ENCODE data around the gene ACSL5.
"Not testable (repeated sequence)": the region's sequence is repeated elsewhere in the genome, so short reads cannot be mapped to it uniquely, and the experiment has no call there.

Gene ACSL5

GRCh38 chr10:112349521-112350085, 24.3 kb upstream of the ACSL5 start:
- DNase-seq (ENCODE audit: low read depth in 2 of 2): no peak

GRCh38 chr10:112351146-112351545, 22.8 kb upstream of the ACSL5 start:
- no peak for DNase-seq (ENCODE audit: low read depth in 2 of 2)

GRCh38 chr10:112352044-112352443, 21.9 kb upstream of the ACSL5 start:
- DNase-seq (ENCODE audit: low read depth in 2 of 2): no peak

- DNase-seq (ENCODE audit: low read depth in 2 of 2): no peak
Observed at GRCh38 chr10:112353046-112353445, 20.9 kb upstream of the ACSL5 start.

GRCh38 chr10:112356686-112357085, 17.2 kb upstream of the ACSL5 start:
- DNase-seq (ENCODE audit: low read depth in 2 of 2): no peak

- DNase-seq (ENCODE audit: low read depth in 2 of 2): no peak
Observed at GRCh38 chr10:112359606-112360307, 14.2 kb upstream of the ACSL5 start.

- no peak for DNase-seq (ENCODE audit: low read depth in 2 of 2)
Observed at GRCh38 chr10:112360308-112361270, 13.3 kb upstream of the ACSL5 start.

- DNase-seq (ENCODE audit: low read depth in 2 of 2): no peak
Observed at GRCh38 chr10:112361951-112362751, 11.8 kb upstream of the ACSL5 start.

- no peak for DNase-seq (ENCODE audit: low read depth in 2 of 2)
Observed at GRCh38 chr10:112362833-112363232, 11.1 kb upstream of the ACSL5 start.

GRCh38 chr10:112363696-112364688, 9.9 kb upstream of the ACSL5 start:
- no peak for DNase-seq (ENCODE audit: low read depth in 2 of 2)

- DNase-seq (ENCODE audit: low read depth in 2 of 2): no peak
Observed at GRCh38 chr10:112365014-112365432, 8.9 kb upstream of the ACSL5 start.

- DNase-seq (ENCODE audit: low read depth in 2 of 2): no peak
Observed at GRCh38 chr10:112365451-112365850, 8.5 kb upstream of the ACSL5 start.

- DNase-seq (ENCODE audit: low read depth in 2 of 2): no peak
Observed at GRCh38 chr10:112366992-112367391, 6.9 kb upstream of the ACSL5 start.

- DNase-seq (ENCODE audit: low read depth in 2 of 2): no peak
Observed at GRCh38 chr10:112367516-112367915, 6.4 kb upstream of the ACSL5 start.

GRCh38 chr10:112369495-112370423, 4.2 kb upstream of the ACSL5 start:
- DNase-seq (ENCODE audit: low read depth in 2 of 2): no peak

- no peak for DNase-seq (ENCODE audit: low read depth in 2 of 2)
Observed at GRCh38 chr10:112370424-112370819, 3.5 kb upstream of the ACSL5 start.

- not testable (repeated sequence) for DNase-seq (ENCODE audit: low read depth in 2 of 2)
Observed at GRCh38 chr10:112371326-112371725, 2.6 kb upstream of the ACSL5 start.

GRCh38 chr10:112372182-112372810, 1.6 kb upstream of the ACSL5 start:
- not testable (repeated sequence) for DNase-seq (ENCODE audit: low read depth in 2 of 2)
